ENCODE measurements around the gene DYNC1H1. TPM values are rescaled to one million over a fixed set of nuclear protein-coding genes. Genes with fewer than 3 reads are reported as not detected.
"Not testable (repeated sequence)": the region's sequence is repeated elsewhere in the genome, so short reads cannot be mapped to it uniquely, and the experiment has no call there.

The DYNC1H1 gene
- total RNA-seq, 1 donor from 2014 or later = 236 TPM

DNA sequence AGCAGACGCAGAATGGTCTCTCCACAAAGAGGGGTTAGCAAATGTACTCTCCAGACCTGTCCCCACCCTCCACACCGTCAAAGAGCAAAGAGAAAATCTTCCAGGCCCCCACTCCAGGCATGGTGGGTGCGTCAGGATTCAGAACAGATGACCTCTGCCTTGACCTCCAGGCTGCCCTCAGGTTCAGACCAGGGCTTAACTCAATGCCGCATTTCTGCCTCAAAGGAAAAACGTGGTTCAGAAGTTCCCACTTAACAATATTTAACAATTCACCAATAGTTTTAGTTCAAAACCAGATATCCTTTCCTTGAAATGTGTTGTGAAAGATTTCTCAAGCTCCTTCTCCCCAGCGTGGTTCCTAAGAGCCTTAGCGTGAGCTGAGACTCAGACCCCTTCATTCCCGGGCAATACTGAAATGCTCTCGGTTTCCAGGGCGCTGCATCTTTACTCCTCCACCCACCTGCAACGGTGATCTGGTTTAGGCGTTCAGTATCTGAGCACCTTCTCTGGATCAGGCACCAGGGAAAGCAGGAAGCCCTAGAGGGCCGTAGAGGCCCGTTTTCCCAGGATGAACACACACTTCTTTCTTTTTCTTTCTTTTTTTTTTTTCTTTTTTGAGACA is 99.5 kb downstream of the DYNC1H1 start:
- intact Hi-C loops (cut with micrococcal nuclease) = loop anchor here (1.0 kb wide), 2 partner anchors 32 to 250 kb away; no protein-coding TSS in a partner anchor
- ChIA-PET CTCF (interaction anchor here (1.0 to 3.1 kb wide), 3 partner anchors 32 to 250 kb away, joined by 3 to 18 read pairs (median 11); no protein-coding TSS in a partner anchor), POLR2A (interaction anchor here (0.8 kb wide), 1 partner anchor 442 kb away, joined by 3 read pairs; no protein-coding TSS in a partner anchor)
- H3K4me1 Mint-ChIP-seq = peaks cover 5% of the 10 kb centered on the region
- H3K27ac Mint-ChIP-seq = no peak overlapping the region
- no peaks in the 10 kb centered on the region for H3K27me3 Mint-ChIP-seq
- ATAC-seq (ENCODE audit: low read depth) (no peak), DNase-seq (no peak)
- H3K36me3 Mint-ChIP-seq (ENCODE audit: low read depth) = no peaks in the 10 kb centered on the region
- H3K4me3 Mint-ChIP-seq = no peak overlapping the region
- TF ChIP-seq, protein P1, sequence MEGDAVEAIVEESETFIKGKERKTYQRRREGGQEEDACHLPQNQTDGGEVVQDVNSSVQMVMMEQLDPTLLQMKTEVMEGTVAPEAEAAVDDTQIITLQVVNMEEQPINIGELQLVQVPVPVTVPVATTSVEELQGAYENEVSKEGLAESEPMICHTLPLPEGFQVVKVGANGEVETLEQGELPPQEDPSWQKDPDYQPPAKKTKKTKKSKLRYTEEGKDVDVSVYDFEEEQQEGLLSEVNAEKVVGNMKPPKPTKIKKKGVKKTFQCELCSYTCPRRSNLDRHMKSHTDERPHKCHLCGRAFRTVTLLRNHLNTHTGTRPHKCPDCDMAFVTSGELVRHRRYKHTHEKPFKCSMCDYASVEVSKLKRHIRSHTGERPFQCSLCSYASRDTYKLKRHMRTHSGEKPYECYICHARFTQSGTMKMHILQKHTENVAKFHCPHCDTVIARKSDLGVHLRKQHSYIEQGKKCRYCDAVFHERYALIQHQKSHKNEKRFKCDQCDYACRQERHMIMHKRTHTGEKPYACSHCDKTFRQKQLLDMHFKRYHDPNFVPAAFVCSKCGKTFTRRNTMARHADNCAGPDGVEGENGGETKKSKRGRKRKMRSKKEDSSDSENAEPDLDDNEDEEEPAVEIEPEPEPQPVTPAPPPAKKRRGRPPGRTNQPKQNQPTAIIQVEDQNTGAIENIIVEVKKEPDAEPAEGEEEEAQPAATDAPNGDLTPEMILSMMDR (IDR thresholded peaks at IDR 0.05) = no peak
- no peaks in the 10 kb centered on the region for H3K9me3 Mint-ChIP-seq

DNA sequence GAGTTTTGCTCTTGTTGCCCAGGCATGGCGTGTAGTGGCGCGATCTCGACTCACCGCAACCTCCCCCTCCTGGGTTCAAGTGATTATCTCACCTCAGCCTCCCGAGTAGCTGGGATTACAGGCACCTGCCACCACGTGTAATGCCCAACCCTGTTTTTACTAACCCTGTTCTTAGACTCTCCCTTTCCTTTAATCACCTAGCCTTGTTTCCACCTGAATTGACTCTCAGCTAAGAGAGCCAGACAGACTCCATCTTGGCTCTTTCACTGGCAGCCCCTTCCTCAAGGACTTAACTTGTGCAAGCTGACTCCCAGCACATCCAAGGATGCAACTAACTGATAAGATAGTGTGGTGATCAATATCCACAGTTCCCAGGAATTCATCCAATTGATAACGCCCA is 100.2 kb downstream of the DYNC1H1 start:
- DNase-seq; H3K4me3 Mint-ChIP-seq; H3K27ac Mint-ChIP-seq; intact Hi-C loops (cut with micrococcal nuclease); H3K36me3 Mint-ChIP-seq (ENCODE audit: low read depth); H3K9me3 Mint-ChIP-seq; H3K4me1 Mint-ChIP-seq; H3K27me3 Mint-ChIP-seq; ATAC-seq (ENCODE audit: low read depth): not testable (repeated sequence)
- ChIA-PET CTCF (interaction anchor here (3.1 kb wide), 1 partner anchor 32 kb away, joined by 18 read pairs; no protein-coding TSS in a partner anchor), POLR2A (interaction anchor here (0.8 kb wide), 1 partner anchor 442 kb away, joined by 3 read pairs; no protein-coding TSS in a partner anchor)

DNA sequence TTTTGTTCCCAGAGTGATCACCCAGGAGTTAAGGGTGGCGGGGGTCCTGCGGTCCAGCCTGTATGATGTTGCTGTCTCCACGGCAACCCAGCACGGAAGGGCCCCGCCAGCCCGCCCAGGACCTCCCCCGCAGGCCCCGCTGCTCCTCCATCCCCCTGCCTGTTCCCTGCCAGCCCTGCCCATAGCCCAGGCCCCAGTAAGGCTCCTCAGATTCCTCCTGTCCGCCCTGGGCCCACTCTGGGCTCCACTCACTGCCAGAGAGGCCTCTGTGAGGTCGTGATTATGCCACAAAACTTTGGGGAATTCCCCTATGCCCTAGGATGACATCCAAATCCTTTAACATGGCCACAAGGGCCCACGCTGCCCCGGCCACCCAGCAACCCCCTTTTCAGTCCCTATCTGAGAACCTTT is 101.7 kb downstream of the DYNC1H1 start:
- Mint-ChIP-seq H3K36me3 (ENCODE audit: low read depth) (no peaks in the 10 kb centered on the region), H3K27me3 (no peaks in the 10 kb centered on the region), H3K27ac (no peak overlapping the region), H3K9me3 (no peaks in the 10 kb centered on the region), H3K4me1 (peaks cover 4% of the 10 kb centered on the region), H3K4me3 (no peak overlapping the region)
- ATAC-seq (ENCODE audit: low read depth) = no peak
- intact Hi-C loops (cut with micrococcal nuclease) = no loop called here
- ChIA-PET POLR2A (no interaction called here), CTCF (no interaction called here)
- no peak for DNase-seq
- TF ChIP-seq, protein P1 (IDR thresholded peaks at IDR 0.05) = no peak

DNA sequence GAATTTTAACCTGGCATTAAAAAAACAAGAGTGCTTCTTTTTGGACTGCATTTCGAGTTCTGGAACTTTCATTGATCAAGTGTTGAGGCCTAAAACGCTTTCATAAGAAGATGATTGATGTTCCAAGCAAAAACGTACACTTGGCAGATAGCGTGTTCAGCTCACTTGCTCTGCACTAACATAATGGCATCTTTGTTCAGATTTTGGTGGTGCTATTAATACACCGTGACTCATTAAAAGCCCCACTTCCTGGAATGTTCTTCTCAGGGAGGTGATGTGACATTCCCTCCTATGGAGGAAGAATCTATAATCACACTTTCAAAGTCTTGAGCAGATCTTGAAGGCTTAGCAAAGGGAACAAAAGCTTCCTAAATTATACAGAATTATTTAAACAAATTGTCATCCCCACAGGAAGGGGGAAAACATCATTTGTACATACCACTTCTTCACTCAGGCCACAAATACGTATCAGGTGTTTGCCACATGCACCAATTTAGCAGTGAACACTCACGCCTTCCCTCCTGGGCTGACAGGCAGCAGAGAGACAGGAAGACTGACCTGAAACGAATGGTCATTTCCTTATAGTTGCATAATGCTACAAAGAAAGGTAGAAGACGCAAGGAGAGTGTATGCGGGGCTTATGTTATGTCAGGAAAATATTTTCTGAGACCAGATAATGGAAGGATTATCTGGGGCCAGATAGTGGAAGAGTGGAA is 107.1 kb downstream of the DYNC1H1 start:
- Mint-ChIP-seq H3K4me3 (no peak overlapping the region), H3K27ac (no peak overlapping the region), H3K9me3 (no peaks in the 10 kb centered on the region), H3K36me3 (ENCODE audit: low read depth) (no peaks in the 10 kb centered on the region), H3K4me1 (no peaks in the 10 kb centered on the region), H3K27me3 (no peaks in the 10 kb centered on the region)
- DNase-seq (no peak), ATAC-seq (ENCODE audit: low read depth) (no peak)
- TF ChIP-seq, protein P1 (IDR thresholded peaks at IDR 0.05) = no peak
- ChIA-PET CTCF (no interaction called here), POLR2A (interaction anchor here (0.7 kb wide), 1 partner anchor 38 kb away, joined by 3 read pairs; no protein-coding TSS in a partner anchor)
- intact Hi-C loops (cut with micrococcal nuclease) = no loop called here

DNA sequence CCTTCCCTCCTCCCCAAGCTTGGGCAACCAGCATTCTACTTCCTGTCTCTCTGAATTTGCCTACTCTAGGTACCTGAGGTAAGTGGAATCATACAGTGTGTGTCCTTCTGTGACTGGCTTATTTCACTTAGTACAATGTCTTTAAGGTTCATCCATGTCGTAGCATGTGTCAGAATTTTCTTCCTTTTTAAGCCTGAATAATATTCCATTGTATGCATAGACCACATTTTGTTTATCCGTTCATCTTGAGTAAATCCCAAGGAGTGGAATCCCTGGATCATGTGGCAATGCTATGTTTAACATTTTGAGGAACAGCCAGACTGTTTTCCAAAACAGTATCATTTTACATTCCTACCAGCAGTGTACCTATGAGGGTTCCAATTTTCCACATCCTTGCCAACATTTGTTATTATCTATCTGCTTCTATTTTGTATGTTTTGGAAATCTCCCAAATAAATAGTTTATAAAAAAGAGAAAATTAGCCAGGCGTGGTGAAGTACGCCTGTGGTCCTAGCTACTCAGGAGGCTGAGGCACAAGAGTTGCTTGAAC is 110.1 kb downstream of the DYNC1H1 start:
- Mint-ChIP-seq H3K36me3 (ENCODE audit: low read depth) (peaks cover 21% of the 10 kb centered on the region), H3K9me3 (no peaks in the 10 kb centered on the region), H3K4me1 (no peaks in the 10 kb centered on the region), H3K4me3 (no peak overlapping the region), H3K27me3 (no peaks in the 10 kb centered on the region), H3K27ac (no peak overlapping the region)
- ATAC-seq (ENCODE audit: low read depth) = no peak
- TF ChIP-seq, protein P1 (IDR thresholded peaks at IDR 0.05) = no peak
- CTCF ChIA-PET = no interaction called here
- POLR2A ChIA-PET = interaction anchor here (0.7 kb wide), 1 partner anchor 22 kb away, joined by 13 read pairs; no protein-coding TSS in a partner anchor
- DNase-seq = no peak
- intact Hi-C loops (cut with micrococcal nuclease) = no loop called here

Data from activated B cell treated with CpG ODN at 0.5 μM for 24 hours (primary cell).